Stimulated activated CD4-positive, alpha-beta T cell treated with anti-CD3 and anti-CD28 coated beads, Interleukin-4, amount 100 ng/mL, for 4 hours (primary cell): Measurements from ENCODE around the gene GUCY1A2.

Experiments
- DNase-seq, 2 experiments: peaks; one replicate each; pipeline ENCODE4 v3.0.0-alpha.2; 2020

GUCY1A2 gene

DNA sequence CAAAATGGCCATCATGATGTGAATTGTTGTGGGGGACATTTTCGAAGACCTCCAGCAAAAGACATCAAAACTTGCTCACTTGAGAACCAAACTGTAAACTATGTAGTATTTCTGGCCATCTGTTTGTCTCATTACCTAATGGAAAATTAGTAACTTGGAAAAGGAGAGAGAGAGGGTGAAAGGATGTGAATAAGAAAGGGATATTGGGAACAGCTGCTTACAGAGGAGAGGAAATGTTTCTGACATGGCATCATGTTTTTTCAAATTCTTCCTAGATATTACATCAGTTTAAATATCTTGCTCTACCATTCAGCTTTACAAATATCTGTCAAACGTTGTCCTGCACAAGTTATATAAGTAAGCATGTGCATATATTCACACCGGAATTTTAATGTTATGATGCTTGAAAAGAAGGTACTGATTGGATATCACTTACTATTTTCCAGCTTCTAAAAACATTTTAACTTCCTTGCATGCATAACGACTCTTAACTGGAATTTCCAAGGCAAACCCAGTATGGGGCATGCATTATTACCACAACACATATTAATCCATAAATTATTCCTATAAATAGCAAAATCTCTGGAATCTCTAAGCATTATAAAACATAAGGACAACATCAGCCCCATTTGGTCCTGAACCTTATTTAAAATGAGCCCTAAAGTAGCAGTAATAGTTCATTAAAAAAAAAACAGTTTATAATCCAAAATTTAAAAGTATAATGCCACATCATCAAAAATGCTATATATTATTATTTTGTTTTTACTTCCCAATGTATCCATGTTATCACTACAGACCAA lies 20.0 kb downstream of the GUCY1A2 start:
- no peak for DNase-seq

DNA sequence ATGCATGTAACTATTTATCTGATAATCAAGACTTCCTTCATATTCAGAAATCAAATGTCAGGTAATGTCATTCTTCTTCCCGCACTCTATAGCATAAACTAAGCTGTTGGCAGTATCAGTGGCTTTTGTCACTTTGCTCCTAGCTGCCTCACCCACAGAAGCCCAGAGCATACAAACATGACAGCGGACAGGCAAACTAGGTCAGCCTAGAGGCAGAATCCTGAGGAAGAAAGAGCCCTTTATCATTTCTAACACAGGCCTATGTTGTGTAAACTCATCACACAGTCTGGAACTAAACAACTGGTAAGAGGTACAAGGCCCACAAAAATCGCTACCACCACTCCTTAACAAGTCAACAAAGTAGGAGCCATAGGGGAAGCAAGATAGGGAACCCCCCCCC lies 21.0 kb downstream of the GUCY1A2 start:
- no peak for DNase-seq

DNA sequence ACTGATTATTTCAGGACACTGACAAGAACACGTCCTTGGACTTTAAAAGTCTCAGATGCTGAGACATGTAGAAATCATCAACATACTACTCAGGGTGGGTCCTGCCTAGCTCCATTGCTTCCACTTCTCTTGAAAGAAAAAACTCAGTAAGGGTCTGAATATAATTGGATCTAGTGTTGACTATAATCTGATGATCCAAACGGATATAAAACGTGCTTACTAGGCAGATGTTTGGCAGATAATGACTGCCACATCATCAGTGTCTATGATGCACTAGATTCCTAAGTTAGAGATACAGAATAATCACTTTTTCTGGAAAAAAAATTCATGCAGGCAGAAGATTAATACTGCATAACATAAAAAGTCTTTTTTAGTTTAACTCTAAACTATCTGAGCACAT lies 21.6 kb downstream of the GUCY1A2 start:
- DNase-seq: no peak

DNA sequence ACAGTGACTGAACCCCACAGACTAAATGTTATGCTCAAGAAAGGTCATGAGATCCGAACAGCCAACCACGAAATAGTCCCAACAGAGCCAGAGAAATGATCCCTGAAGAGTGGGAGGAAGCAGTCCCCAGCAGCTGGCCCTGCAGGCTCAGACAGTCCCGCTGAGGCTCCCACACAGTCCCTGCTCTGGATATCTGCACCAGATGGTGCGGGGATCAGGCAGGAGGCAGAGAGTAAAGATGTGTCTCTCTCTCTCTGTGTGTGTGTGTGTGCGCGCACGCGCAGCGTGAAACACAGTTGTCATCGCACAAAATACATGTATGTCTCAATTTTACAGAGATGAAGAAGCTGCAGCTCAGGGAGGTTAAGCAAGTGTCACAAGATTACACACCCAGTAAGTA lies 27.9 kb downstream of the GUCY1A2 start:
- no peak for DNase-seq

DNA sequence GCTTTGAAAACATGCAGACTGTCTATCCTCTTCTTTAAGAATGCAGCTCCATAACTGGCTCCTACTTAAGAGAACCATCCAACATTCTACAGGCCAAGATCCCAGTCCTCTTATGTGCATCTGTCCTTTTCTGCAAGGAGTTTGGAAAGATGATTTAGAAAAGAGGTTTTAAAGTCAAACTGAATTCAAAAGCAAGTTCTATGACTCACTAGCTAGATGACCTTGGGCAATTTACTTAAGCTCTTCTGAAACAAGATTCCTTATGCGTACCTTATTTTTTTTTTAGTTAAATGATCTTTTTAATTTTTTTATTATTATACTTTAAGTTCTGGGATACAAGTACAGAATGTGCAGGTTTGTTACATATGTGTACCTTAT lies 29.2 kb downstream of the GUCY1A2 start:
- no peak for DNase-seq

DNA sequence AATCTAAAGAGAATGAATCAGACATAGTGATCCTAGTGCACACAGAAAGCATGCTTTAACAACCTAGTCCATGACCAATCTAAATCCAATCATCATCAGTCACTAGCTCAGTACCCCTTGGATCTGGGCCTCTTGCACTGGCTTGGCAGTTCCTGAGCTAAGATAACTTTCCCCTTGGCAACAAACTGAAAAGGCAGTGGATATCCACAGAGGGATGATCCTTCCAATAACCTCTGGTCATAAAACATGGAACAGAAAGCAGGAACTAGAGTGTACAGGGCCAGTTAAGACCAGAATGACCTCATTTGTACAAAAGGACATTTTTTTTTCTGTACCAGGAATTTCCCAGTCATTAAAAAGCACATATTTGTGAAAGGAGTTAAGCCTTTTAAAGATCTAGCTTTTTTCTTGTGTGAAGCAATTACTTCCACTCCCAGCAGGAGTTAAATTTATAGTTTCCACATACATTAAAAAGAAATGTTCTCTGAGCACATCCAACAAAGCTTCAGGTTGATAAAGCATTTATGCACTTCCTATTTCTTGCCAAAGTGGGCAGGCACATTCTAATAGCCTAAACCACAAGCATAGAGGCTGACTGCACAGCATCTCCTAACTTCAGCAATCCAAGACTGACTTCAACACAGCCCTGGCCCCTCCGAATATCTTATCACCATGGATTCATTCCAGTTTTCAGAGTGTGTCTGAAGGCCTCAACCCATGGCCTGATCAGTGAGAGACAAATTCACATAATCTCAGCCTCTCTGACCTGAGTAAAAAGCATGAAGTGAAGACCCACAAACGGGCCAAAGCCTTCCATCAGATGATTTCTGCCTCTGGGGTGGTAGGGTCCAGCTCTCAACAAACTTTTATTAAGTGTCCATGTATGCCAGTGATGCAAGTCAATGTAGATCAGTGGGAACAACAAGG lies 29.9 kb downstream of the GUCY1A2 start:
- no peak for DNase-seq

DNA sequence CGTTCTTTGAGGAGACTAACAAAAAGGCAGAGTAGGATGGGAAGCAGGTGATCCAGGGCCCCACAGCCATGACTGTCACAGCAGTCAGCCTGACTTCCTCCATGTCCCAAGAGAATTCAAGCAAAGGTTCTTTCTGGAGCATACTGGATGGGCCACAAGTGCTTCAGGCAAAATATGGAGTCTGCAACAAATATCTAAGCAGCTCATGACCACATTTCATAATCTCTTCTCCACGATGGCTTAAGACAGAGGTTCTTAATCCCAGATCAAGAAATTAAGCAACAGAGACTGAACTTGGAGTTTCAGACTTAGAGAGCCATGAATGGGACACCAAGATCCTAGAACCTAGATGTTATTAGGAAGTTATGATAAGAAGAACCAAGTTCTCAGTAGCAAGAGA lies 31.6 kb downstream of the GUCY1A2 start:
- DNase-seq: no peak

DNA sequence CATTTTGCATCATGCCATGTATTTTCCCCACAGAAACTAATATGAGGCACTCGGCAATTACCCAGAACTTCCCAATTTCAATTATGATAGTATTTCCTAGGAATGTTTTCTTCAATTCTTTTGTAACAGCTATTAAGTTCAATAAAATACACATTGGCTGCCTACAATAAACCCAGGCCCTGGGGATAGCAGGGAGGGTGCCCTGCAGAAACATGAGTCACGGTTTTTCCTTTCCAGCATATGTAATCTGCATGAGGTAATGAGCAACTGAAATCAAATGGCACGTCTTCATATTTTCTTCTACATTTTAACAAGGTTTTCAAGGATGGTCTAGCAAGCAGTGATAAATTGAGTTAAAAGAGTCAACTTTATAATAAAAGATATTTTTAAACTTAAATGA lies 32.0 kb downstream of the GUCY1A2 start:
- DNase-seq: no peak

DNA sequence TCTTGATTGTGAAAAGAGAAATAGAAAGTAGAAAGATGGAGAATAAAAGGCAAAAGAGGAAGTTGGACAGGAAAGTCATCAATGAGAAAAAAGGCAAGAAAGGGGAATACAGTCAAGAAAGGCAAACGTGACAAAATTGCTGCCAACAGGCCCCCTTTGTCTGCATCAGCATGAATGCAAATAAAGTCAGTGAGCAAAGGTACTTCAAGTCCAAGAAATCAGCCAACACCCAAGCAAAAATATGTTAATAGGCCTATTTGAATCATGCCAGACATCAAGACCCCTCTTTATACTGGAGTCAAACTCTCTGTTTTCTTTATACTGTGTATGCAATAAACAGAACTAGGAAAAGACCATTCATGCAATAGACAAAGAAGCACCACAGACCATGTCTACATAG lies 34.3 kb downstream of the GUCY1A2 start:
- DNase-seq: no peak

DNA sequence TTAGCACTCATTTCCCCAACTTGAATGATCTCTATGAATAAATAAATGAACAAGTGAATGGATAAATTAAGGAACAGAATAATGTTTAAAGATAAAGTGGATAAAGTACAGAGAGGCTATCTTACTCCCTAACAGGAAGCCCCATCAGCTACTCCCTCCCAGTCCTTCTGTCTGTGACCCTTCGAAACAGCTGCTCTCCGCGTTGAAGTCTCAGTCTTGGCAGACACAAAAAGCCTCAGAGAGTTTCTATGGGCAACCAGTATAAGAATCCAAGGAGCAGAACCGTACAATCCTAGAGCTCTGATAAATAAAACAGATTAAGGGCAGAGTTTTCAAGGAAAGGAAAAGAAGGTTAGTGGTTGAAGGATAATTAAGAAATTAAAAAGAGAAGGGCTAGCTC lies 35.0 kb downstream of the GUCY1A2 start:
- DNase-seq: no peak

DNA sequence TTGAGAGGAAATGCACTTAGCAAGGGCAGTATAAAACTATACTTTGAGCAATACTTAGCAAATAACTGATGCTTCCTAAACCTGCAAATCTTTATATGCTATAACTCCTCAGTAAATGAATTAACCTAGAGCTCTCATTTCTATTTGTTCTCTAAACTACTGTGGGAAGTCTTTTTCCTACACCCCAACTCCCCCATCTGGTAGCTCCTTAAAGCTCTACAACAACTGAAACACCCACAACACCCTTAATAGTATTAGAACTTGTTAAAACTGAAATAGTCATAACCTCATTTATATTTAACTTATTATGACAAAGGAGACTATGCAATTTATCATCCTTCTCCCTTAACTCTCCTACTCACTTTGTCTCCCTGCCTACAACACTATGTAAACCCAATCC lies 43.4 kb downstream of the GUCY1A2 start:
- no peak for DNase-seq

DNA sequence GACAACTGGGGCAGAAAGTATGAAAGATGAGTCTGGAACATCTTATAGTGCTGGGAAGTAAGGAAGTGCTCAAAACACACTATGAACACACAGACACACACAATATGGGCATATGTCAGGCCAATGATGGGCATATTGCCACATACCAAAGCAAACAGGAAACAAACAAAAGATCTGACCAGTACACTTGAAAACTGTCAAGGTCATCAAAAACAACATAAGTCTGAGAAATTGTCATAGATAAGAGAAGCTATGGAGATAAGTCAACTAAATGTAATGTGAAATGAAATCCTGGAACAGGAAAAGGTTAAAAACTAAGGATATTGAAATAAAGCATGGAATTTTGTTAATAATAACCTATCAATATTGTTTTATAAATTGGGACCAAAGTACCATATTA lies 46.4 kb downstream of the GUCY1A2 start:
- DNase-seq: no peak

DNA sequence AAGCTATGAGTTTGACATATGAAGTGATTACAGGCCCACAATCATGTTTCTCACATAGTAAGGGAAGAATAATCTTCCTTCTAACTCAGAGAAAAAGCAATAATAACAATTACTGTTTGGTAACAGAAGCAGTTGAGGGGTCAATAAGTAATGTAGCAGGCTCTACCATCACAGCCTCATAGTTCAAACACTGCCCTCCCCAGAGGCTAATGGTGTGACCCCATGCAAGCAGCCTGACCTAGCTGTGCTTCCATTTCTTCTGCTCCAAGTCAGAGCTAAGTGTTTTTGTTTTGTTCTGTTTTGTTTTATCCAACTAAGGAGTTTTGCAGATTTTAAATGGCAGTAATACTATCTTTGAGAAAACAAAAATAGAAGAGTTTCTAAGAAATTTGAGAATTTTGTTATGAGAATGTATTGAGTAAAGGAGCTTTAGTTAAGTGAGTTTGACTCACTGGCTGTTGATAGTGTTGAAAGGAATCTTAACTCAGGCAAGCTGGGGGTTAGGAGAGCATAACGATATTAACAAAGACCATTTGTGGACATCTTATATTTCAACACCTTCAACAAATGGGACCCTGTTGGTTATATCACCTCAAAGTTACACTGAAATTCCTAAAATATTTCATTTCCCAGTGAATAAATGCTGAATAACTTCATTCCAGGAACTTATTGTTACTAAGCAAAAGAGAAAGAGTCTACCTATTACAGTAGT lies 48.5 kb downstream of the GUCY1A2 start:
- no peak for DNase-seq

DNA sequence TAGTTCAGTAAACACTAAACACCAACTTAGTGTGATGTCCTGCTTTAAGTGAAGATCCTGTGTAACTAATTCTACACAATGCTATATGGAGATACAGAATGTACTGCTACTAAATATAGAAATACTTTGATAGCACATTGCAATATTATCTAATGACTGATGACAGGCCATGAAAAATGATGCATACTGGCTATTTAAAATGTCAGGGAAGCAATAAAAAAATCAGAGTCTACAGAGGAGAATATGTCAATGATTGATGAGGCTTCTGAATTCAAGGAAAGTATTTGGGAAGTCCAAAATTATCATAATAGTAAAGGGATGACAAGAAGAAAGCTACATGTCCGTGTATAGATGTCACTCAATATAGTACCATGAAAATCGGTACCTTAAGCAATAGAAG lies 55.3 kb downstream of the GUCY1A2 start:
- DNase-seq: no peak

DNA sequence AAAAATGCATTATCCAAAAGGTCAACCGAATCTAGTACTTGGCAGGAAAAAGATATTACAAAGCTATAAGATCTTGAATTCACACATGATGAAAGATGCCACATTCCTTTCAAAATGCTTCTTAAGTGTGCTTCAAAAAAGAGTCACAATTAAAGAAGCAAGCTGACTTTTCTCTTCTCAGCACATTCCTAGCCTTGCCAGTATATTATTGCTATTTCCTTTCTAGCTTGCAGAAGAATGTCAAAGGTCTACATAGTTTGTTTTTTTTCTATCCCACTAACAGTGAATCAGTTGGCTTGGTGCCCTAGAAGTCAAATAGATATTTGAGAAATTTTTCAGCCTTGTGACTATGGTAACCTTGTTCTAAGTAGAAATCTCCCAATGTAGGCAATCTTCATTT lies 56.8 kb downstream of the GUCY1A2 start:
- DNase-seq: no peak

DNA sequence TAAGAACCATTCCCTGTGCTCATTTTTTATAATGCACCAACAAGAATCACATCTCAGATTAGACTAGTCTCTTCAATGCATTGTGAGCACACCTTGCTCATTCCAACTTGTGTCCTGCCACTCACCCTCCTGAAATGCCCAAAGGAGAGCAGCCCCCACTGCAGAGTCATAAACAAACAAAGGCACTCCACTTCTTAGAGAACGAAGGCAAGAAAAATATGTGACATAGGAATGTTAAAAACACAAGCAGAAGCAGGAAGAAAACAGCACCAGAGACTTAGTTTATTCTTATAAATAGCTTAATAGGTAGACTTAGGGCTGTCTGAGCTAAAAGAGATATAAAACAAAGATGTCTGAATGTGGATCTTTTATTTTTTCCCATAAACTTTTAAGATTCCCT lies 57.2 kb downstream of the GUCY1A2 start:
- no peak for DNase-seq

DNA sequence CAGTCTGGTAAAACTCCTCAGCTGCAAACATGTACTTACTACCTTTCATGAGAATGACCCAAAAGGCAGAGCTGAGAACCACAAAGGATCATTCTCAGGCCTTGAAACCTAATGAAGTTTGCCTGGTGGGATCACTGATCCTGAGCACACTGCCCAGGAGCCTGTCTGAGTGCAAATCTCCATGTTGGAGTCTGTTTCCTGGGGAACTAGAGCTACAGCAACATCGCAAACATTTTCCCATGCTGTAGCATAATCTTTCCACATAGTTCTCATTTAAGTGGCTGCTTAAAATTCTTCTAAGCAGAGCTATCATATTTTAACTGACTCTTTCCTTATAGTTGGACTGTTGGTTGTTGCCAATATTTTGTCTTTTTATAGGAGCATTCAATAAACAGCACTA lies 58.5 kb downstream of the GUCY1A2 start:
- DNase-seq: no peak

DNA sequence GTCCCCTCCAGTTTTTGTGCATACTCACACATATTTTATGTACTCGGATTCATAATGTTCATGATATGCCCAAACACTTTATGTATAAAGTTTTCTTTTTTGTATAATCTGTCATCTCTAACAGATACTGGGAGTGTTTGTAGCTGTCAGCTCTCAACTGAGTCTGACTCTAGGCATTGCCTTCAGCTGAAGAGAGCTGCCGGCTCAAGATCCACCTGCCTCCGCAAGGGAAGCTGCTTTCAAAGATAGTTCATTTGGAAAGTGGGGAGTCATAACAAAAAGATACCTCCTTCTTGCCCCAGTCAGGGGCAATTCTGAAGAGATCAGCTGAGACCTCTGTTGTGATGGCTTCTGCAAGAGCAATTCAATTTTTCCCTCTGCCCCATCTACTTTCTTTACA lies 58.9 kb downstream of the GUCY1A2 start:
- DNase-seq: no peak

DNA sequence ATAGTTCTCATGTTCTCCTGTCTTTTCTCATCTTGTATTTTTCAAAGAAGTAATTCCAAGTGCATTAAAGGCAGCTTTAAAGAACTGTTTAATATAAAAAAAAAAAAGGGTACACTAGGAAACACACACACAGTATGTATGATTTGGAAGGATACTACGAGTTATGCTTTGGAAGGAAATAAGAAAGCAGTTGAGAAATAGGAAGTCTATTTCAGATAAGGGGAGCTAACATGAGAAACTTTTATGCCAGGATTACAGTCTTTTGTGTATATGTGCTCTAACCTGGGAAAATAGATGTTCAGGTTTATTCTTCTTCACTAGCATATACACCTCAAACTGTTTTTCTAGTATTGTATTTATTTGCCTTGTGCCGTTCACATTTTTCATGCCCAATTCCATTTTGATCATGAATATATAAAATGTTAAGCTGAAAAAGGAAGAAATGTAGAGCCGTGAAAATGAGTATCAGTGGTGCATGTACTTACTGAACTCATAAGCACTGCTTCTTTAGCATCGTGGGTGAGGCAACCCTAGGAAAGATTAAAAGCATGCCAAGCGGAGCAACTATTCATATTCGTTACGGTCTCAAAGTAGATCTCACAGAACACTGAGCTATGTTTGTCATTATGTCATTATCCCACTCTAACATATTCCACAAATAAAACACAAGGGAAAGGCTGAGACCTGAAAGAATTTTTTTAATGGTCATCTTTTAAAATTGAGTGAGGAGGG lies 59.6 kb downstream of the GUCY1A2 start:
- DNase-seq: no peak

DNA sequence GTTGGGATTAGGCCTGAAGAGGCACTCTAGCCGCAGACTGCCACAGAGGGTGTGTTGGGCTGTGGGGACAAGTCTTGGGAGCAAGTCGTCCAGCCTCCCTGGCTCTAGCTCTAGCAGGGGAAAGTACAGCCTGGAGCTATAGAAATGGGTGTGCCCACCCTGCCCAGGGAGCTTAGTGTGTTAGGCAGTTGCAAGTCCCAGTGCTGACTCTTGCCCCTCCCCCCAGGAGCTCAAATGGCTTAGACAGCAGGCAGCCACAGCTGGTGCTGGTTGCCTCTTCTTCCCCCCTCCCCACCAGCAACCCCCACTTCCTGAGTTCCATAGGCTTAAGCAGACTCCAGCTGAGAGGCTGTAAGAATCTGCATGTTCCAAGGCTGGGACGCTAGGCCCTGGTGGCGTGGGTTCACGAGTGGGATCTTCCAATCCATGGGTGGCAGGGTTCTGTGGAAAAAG lies 61.2 kb downstream of the GUCY1A2 start:
- DNase-seq: no peak

DNA sequence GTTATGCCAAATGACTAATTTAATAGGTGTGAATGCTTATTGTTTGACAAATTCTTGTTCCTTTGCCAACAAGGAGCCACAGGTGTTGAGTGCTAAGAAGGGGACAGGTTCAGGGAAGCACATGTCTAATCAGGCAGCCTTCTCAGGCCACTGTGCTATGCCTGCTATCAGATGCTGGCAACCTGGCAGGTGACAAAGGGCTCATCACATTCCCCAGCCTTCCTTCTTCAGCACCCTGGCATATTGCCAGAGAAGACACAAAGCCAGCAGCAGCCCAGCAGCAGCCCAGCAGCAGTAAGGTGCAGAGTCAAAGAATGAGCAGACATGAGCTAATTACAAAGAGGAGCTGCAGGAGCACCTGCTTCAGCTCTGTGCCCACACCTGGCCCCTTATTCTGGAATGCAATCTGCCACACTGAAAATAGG lies 68.2 kb downstream of the GUCY1A2 start:
- no peak for DNase-seq

DNA sequence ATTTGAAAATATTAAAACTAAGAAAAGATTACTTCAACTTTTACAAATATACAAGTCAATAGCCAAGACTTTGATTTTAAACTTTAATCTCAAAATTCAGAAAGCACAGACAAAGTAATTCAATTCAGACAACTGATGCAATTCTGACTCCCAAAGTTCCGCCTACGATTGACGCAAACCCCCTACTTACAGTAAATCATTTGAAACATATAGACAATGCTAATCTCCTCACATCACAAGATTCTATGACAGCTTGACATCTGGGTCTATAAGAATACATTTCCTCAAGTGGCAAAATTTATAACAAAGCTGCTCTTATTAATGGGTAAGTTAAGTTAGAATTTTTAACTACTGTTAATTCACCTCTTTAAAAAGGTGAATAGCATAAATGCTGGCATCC lies 75.2 kb downstream of the GUCY1A2 start:
- no peak for DNase-seq

DNA sequence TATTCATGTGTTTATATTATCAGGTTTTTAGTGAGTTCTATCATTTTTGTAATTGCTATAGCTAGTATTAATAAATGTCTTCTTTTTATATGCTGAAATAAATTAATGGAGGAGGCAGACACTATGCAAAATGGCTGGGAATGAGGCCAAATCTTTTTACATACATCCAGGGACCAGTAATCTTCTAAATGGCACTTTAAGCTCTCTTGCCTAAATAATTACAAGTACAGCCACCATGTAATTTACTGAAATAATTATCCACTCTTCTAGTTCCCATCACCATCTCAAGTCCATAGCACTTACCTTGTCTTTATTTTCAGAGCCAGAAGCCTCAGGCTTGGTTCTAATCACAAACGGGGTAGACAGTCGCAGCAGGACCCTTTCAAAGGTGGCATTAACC lies 79.1 kb downstream of the GUCY1A2 start:
- DNase-seq: no peak
